ENCODE results near the gene ARHGAP22. TPM values are rescaled to one million over a fixed set of nuclear protein-coding genes. Genes with fewer than 3 reads are reported as not detected.

ARHGAP22 gene
- total RNA-seq, 2 experiments from 2014 or later = not detected

- Mint-ChIP-seq H3K9me3 (no peaks in the 10 kb centered on the region), H3K4me3 (no peak overlapping the region), H3K27me3 (no peaks in the 10 kb centered on the region), H3K27ac (no peak overlapping the region), H3K36me3 (no peaks in the 10 kb centered on the region), H3K4me1 (ENCODE audit: low read depth) (no peaks in the 10 kb centered on the region)
- CTCF ChIA-PET = no interaction called here
- intact Hi-C loops (cut with micrococcal nuclease) = no loop called here
- POLR2A ChIA-PET = no interaction called here
- peak; percentile 5 for DNase-seq
These were observed 138.9 kb downstream of the ARHGAP22 start for GRCh38 chr10:48465860-48466521.

- intact Hi-C loops (cut with micrococcal nuclease) = no loop called here
- Mint-ChIP-seq H3K9me3 (no peaks in the 10 kb centered on the region), H3K27ac (no peak overlapping the region), H3K36me3 (no peaks in the 10 kb centered on the region), H3K4me1 (ENCODE audit: low read depth) (no peaks in the 10 kb centered on the region), H3K4me3 (no peak overlapping the region), H3K27me3 (no peaks in the 10 kb centered on the region)
- POLR2A ChIA-PET = no interaction called here
- CTCF ChIA-PET = no interaction called here
- peak; percentile 7 for DNase-seq
These were observed 139.8 kb downstream of the ARHGAP22 start for GRCh38 chr10:48464871-48465736.

- Mint-ChIP-seq H3K9me3 (no peaks in the 10 kb centered on the region), H3K4me1 (ENCODE audit: low read depth) (no peaks in the 10 kb centered on the region), H3K36me3 (no peaks in the 10 kb centered on the region), H3K4me3 (no peak overlapping the region), H3K27ac (no peak overlapping the region), H3K27me3 (no peaks in the 10 kb centered on the region)
- intact Hi-C loops (cut with micrococcal nuclease) = no loop called here
- DNase-seq = peak; percentile 4
- CTCF ChIA-PET = no interaction called here
- POLR2A ChIA-PET = no interaction called here
These were observed 140.6 kb downstream of the ARHGAP22 start for GRCh38 chr10:48464121-48464870.

- Mint-ChIP-seq H3K36me3 (no peaks in the 10 kb centered on the region), H3K27ac (no peak overlapping the region), H3K27me3 (no peaks in the 10 kb centered on the region), H3K4me3 (no peak overlapping the region), H3K9me3 (no peaks in the 10 kb centered on the region), H3K4me1 (ENCODE audit: low read depth) (no peaks in the 10 kb centered on the region)
- intact Hi-C loops (cut with micrococcal nuclease) = no loop called here
- ChIA-PET POLR2A (no interaction called here), CTCF (no interaction called here)
- peak; percentile 4 for DNase-seq
These were observed 141.4 kb downstream of the ARHGAP22 start for GRCh38 chr10:48463318-48464003.

GRCh38 chr10:48462482-48463020 is 142.3 kb downstream of the ARHGAP22 start:
- Mint-ChIP-seq H3K27ac (no peak overlapping the region), H3K36me3 (no peaks in the 10 kb centered on the region), H3K4me3 (no peak overlapping the region), H3K27me3 (no peaks in the 10 kb centered on the region), H3K4me1 (ENCODE audit: low read depth) (no peaks in the 10 kb centered on the region), H3K9me3 (no peaks in the 10 kb centered on the region)
- POLR2A ChIA-PET = no interaction called here
- CTCF ChIA-PET = no interaction called here
- peak; percentile 5 for DNase-seq
- intact Hi-C loops (cut with micrococcal nuclease) = no loop called here

- Mint-ChIP-seq H3K36me3 (no peaks in the 10 kb centered on the region), H3K27ac (no peak overlapping the region), H3K4me3 (no peak overlapping the region), H3K27me3 (no peaks in the 10 kb centered on the region), H3K9me3 (no peaks in the 10 kb centered on the region), H3K4me1 (ENCODE audit: low read depth) (no peaks in the 10 kb centered on the region)
- POLR2A ChIA-PET = no interaction called here
- peak; percentile 4 for DNase-seq
- intact Hi-C loops (cut with micrococcal nuclease) = no loop called here
- CTCF ChIA-PET = no interaction called here
These were observed 143.0 kb downstream of the ARHGAP22 start for GRCh38 chr10:48461623-48462481.

GRCh38 chr10:48460182-48460581 is 144.7 kb downstream of the ARHGAP22 start:
- DNase-seq = no peak
- no peaks in the 10 kb centered on the region for H3K27me3 Mint-ChIP-seq
- no peaks in the 10 kb centered on the region for H3K36me3 Mint-ChIP-seq
- intact Hi-C loops (cut with micrococcal nuclease) = no loop called here
- no peak overlapping the region for H3K4me3 Mint-ChIP-seq
- CTCF ChIA-PET = no interaction called here
- POLR2A ChIA-PET = no interaction called here
- no peak overlapping the region for H3K27ac Mint-ChIP-seq
- H3K9me3 Mint-ChIP-seq = no peaks in the 10 kb centered on the region
- H3K4me1 Mint-ChIP-seq (ENCODE audit: low read depth) = no peaks in the 10 kb centered on the region

- no peak overlapping the region for H3K27ac Mint-ChIP-seq
- no peaks in the 10 kb centered on the region for H3K27me3 Mint-ChIP-seq
- CTCF ChIA-PET = no interaction called here
- POLR2A ChIA-PET = no interaction called here
- DNase-seq = peak; percentile 7
- H3K4me3 Mint-ChIP-seq = no peak overlapping the region
- no peaks in the 10 kb centered on the region for H3K4me1 Mint-ChIP-seq (ENCODE audit: low read depth)
- H3K9me3 Mint-ChIP-seq = no peaks in the 10 kb centered on the region
- intact Hi-C loops (cut with micrococcal nuclease) = no loop called here
- no peaks in the 10 kb centered on the region for H3K36me3 Mint-ChIP-seq
These were observed 145.4 kb downstream of the ARHGAP22 start for GRCh38 chr10:48459270-48460150.

GRCh38 chr10:48458662-48459048 is 146.2 kb downstream of the ARHGAP22 start:
- no peak overlapping the region for H3K27ac Mint-ChIP-seq
- CTCF ChIA-PET = no interaction called here

GRCh38 chr10:48457949-48458661 is 146.8 kb downstream of the ARHGAP22 start:
- no peaks in the 10 kb centered on the region for H3K27me3 Mint-ChIP-seq
- ChIA-PET POLR2A (no interaction called here), CTCF (no interaction called here)
- H3K9me3 Mint-ChIP-seq = no peaks in the 10 kb centered on the region
- H3K27ac Mint-ChIP-seq = no peak overlapping the region
- no peaks in the 10 kb centered on the region for H3K4me1 Mint-ChIP-seq (ENCODE audit: low read depth)
- no peaks in the 10 kb centered on the region for H3K36me3 Mint-ChIP-seq
- intact Hi-C loops (cut with micrococcal nuclease) = no loop called here
- DNase-seq = no peak
- H3K4me3 Mint-ChIP-seq = no peak overlapping the region

More at GRCh38 chr10:48458662-48459048, 146.2 kb downstream of the ARHGAP22 start:
- Mint-ChIP-seq H3K4me3 (no peak overlapping the region), H3K9me3 (no peaks in the 10 kb centered on the region), H3K27me3 (no peaks in the 10 kb centered on the region), H3K36me3 (no peaks in the 10 kb centered on the region), H3K4me1 (ENCODE audit: low read depth) (no peaks in the 10 kb centered on the region)
- DNase-seq = no peak
- intact Hi-C loops (cut with micrococcal nuclease) = no loop called here
- POLR2A ChIA-PET = no interaction called here
